Naive thymus-derived CD4-positive, alpha-beta T cell (primary cell): Measurements from ENCODE around the gene LHFPL3. TPM values are rescaled to one million over a fixed set of nuclear protein-coding genes. Genes with fewer than 3 reads are reported as not detected.

Experiments
- ATAC-seq: fragments of 150-1000 bp; cut with Tn5 transposase; 2 replicates; pipeline ENCODE4 v1.10.0; 2021; ENCODE audit warnings: mild to moderate bottlenecking, moderate library complexity
- CTCF ChIA-PET: fragments of 350-600 bp; sonication (Branson Sonifier 250); formaldehyde crosslinking; loops from one replicate; lab custom pipeline; 2021; ENCODE audit warnings: antibody characterized with exemption; lab: Charles Lee
- POLR2A ChIA-PET: fragments of 350-600 bp; sonication (Branson Sonifier 250); formaldehyde crosslinking; loops from one replicate; lab custom pipeline; 2021; ENCODE audit warnings: antibody characterized with exemption, inconsistent platforms; lab: Charles Lee
- DNase-seq, 9 donors: peaks; one replicate each; pipeline versions ENCODE4 v3.0.0 to v3.0.0-alpha.2; 2020 to 2022; ENCODE audit warnings: mixed read lengths in 1 of 9
- H3K27ac ChIP-seq: one replicate; pipeline ENCODE4 v1.7.0; 2013; ENCODE audit warnings: mild to moderate bottlenecking, low read depth, low read length, moderate library complexity
- H3K27me3 ChIP-seq, 2 donors: one replicate each; pipeline ENCODE4 v1.7.0; 2013; ENCODE audit warnings: low read length in 2 of 2, mild to moderate bottlenecking in 2 of 2, moderate library complexity in 2 of 2; ENCODE audit not compliant: control insufficient read depth in 2 of 2, insufficient read depth in 2 of 2
- H3K36me3 ChIP-seq, 3 experiments: 1 replicate in 2 of 3; 2 replicates in 1 of 3; pipeline ENCODE4 v1.7.0; 2013; ENCODE audit warnings: low read length in 3 of 3, mild to moderate bottlenecking in 3 of 3, moderate library complexity in 1 of 3; ENCODE audit not compliant: insufficient read depth in 3 of 3, control insufficient read depth in 2 of 3
- H3K4me1 ChIP-seq, 2 donors: one replicate each; pipeline ENCODE4 v1.7.0; 2013; ENCODE audit warnings: low read length in 2 of 2, mild to moderate bottlenecking in 2 of 2, moderate library complexity in 1 of 2; ENCODE audit not compliant: control insufficient read depth in 2 of 2, insufficient read depth in 2 of 2
- H3K4me3 ChIP-seq: 2 replicates; pipeline ENCODE4 v1.7.0; 2013; ENCODE audit warnings: mild to moderate bottlenecking, low read length
- H3K9me3 ChIP-seq, 3 experiments: 1 replicate in 2 of 3; 2 replicates in 1 of 3; pipeline ENCODE4 v1.7.0; 2013; ENCODE audit warnings: low read length in 3 of 3; ENCODE audit not compliant: control insufficient read depth in 2 of 3
- H3K27ac Mint-ChIP-seq, 9 donors: one replicate each; pipeline ENCODE4 v1.8.0; 2020 to 2022; ENCODE audit warnings: mixed read lengths in 9 of 9, mild to moderate bottlenecking in 8 of 9, moderate library complexity in 5 of 9, inconsistent platforms in 2 of 9
- H3K27me3 Mint-ChIP-seq, 5 donors: one replicate each; pipeline ENCODE4 v1.8.0; 2021 to 2022; ENCODE audit warnings: mixed read lengths in 5 of 5, mild to moderate bottlenecking in 1 of 5
- H3K36me3 Mint-ChIP-seq, 5 donors: one replicate each; pipeline ENCODE4 v1.8.0; 2020 to 2022; ENCODE audit warnings: mixed read lengths in 5 of 5, mild to moderate bottlenecking in 3 of 5, inconsistent platforms in 1 of 5
- H3K4me1 Mint-ChIP-seq, 7 donors: one replicate each; pipeline ENCODE4 v1.8.0; 2020 to 2022; ENCODE audit warnings: mixed read lengths in 7 of 7, mild to moderate bottlenecking in 3 of 7, inconsistent platforms in 1 of 7
- H3K4me3 Mint-ChIP-seq, 10 donors: one replicate each; pipeline ENCODE4 v1.8.0; 2020 to 2022; ENCODE audit warnings: mild to moderate bottlenecking in 10 of 10, mixed read lengths in 10 of 10, moderate library complexity in 6 of 10, inconsistent platforms in 2 of 10
- H3K9me3 Mint-ChIP-seq, 11 donors: one replicate each; pipeline ENCODE4 v1.8.0; 2020 to 2022; ENCODE audit warnings: mixed read lengths in 11 of 11, mild to moderate bottlenecking in 4 of 11, inconsistent platforms in 1 of 11, moderate library complexity in 1 of 11
- intact Hi-C, 2 donors: fragments of 100-400 bp; cut with micrococcal nuclease; formaldehyde crosslinking; loops; one replicate each; pipeline ENCODE4 v1.15.1; 2023
- polyA plus RNA-seq, 2 donors: library from polyadenylated mRNA; unstranded; fragments of 300-500 nt; fragmentation: Illumina TruSeq; gene quantifications; one replicate each; pipeline ENCODE4 v1.2.3, GENCODE V29; 2021
- total RNA-seq, 6 experiments: library from RNA in 5 of 6; stranded (reverse) in 5 of 6; gene quantifications; 1 replicate in 5 of 6; 2 replicates in 1 of 6; pipeline ENCODE4 v1.2.3 and lab custom pipeline; 2021 to 2026

Gene LHFPL3
- total and polyA plus RNA-seq, 7 experiments from 2014 or later, result not detected

GRCh38 chr7:104328970-104329825 is 795 bp downstream of the LHFPL3 start:
- Histone ChIP-seq H3K27ac (no peak overlapping the region), H3K27me3 (peaks cover 4 to 5% of the 10 kb centered on the region in 2 donors), H3K4me1 (no peaks in the 10 kb centered on the region), H3K4me3 (no peak overlapping the region), H3K36me3 (no peaks in the 10 kb centered on the region), H3K9me3 (no peaks in the 10 kb centered on the region)
- Mint-ChIP-seq H3K9me3 (peaks cover 0 to 2% (median 0%) of the 10 kb centered on the region in 11 donors), H3K27me3 (peaks cover 41 to 71% (median 61%) of the 10 kb centered on the region in 5 donors), H3K27ac (no peak overlapping the region), H3K36me3 (no peaks in the 10 kb centered on the region), H3K4me3 (peak overlapping the region in 8 of 10 donors; percentile 32 to 69 (median 54)), H3K4me1 (peaks cover 9 to 20% (median 12%) of the 10 kb centered on the region in 7 donors)
- DNase-seq (peak in 1 of 9 donors; percentile 21), ATAC-seq (no peak)
- intact Hi-C loops, result no loop called here
- ChIA-PET CTCF (no interaction called here), POLR2A (no interaction called here)

DNA sequence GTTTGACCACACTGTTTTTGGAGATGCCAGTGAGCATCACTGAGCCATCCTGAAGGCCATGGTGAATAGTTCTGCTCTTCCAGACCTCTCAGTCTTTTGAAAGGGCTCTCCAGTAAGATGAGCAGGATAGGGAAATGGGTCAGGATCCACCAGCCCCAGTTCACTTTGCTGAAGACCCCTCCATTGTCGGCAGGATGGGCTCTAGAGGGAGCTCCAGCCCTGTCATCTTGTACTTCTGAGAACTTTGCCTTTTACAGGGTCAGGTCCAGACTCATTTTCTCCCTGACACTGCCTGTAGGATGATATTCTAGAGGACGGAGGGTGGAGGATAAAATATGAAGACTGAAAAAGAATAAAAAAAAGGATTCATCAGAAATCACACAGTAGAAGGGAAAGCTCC is 13.1 kb downstream of the LHFPL3 start:
- intact Hi-C loops, result no loop called here
- POLR2A ChIA-PET, result no interaction called here

DNA sequence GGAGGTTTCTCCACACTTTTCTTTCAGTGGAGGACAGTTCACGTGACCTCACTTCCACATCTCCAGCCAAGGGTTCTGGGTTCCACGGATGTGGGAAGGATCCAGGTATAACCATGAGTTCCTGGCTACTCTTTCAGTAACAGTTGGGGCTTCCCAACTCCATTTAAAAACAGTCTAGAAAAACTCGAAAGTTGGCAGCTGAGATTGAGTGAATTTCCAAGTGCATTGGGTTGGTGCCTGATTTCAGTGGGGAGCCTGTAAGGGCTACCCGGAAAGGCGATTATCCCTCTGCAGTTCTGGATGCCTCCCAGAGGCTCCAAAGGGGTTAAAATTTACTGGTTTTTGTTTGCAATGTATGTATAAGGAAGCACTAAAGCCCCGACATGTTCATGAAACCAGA is 24.3 kb downstream of the LHFPL3 start:
- H3K9me3 Mint-ChIP-seq, result peaks cover 0 to 2% (median 0%) of the 10 kb centered on the region in 11 donors
- Histone ChIP-seq H3K36me3 (no peaks in the 10 kb centered on the region), H3K4me1 (no peaks in the 10 kb centered on the region), H3K9me3 (no peaks in the 10 kb centered on the region), H3K27ac (no peak overlapping the region), H3K27me3 (no peaks in the 10 kb centered on the region), H3K4me3 (no peak overlapping the region)
- H3K4me3 Mint-ChIP-seq, result no peak overlapping the region
- intact Hi-C loops, result no loop called here
- no peak overlapping the region for H3K27ac Mint-ChIP-seq
- POLR2A ChIA-PET, result no interaction called here
- H3K36me3 Mint-ChIP-seq, result no peaks in the 10 kb centered on the region
- ATAC-seq (no peak), DNase-seq (no peak)
- H3K27me3 Mint-ChIP-seq, result peaks cover 0 to 14% (median under 1%) of the 10 kb centered on the region in 5 donors
- CTCF ChIA-PET, result no interaction called here
- H3K4me1 Mint-ChIP-seq, result peaks cover 0 to 2% (median 0%) of the 10 kb centered on the region in 7 donors

More for the DNA sequence above, 13.1 kb downstream of the LHFPL3 start:
- CTCF ChIA-PET, result no interaction called here
- Mint-ChIP-seq H3K4me1 (no peaks in the 10 kb centered on the region), H3K4me3 (no peak overlapping the region), H3K27ac (no peak overlapping the region), H3K27me3 (peaks cover 0 to 12% (median 9%) of the 10 kb centered on the region in 5 donors), H3K36me3 (no peaks in the 10 kb centered on the region), H3K9me3 (peaks cover 0 to 2% (median 0%) of the 10 kb centered on the region in 11 donors)
- Histone ChIP-seq H3K36me3 (no peaks in the 10 kb centered on the region), H3K9me3 (no peaks in the 10 kb centered on the region), H3K27ac (no peak overlapping the region), H3K4me3 (no peak overlapping the region), H3K4me1 (no peaks in the 10 kb centered on the region), H3K27me3 (no peaks in the 10 kb centered on the region)
- ATAC-seq (no peak), DNase-seq (no peak)

- Histone ChIP-seq H3K36me3 (no peaks in the 10 kb centered on the region), H3K27ac (no peak overlapping the region), H3K9me3 (no peaks in the 10 kb centered on the region), H3K4me1 (no peaks in the 10 kb centered on the region), H3K4me3 (no peak overlapping the region), H3K27me3 (no peaks in the 10 kb centered on the region)
- Mint-ChIP-seq H3K36me3 (no peaks in the 10 kb centered on the region), H3K9me3 (peaks cover 0 to 4% (median 0%) of the 10 kb centered on the region in 11 donors), H3K4me3 (no peak overlapping the region), H3K4me1 (peaks cover 0 to 3% (median 0%) of the 10 kb centered on the region in 7 donors), H3K27ac (no peak overlapping the region), H3K27me3 (peaks cover 0 to 28% (median 14%) of the 10 kb centered on the region in 5 donors)
- ATAC-seq, result no peak
- intact Hi-C loops, result no loop called here
- CTCF ChIA-PET, result no interaction called here
- no peak for DNase-seq
- POLR2A ChIA-PET, result no interaction called here
Measured at GRCh38 chr7:104357166-104357565, 28.8 kb downstream of the LHFPL3 start.

GRCh38 chr7:104358446-104359132 is 30.2 kb downstream of the LHFPL3 start:
- intact Hi-C loops, result no loop called here
- no peak overlapping the region for H3K4me3 ChIP-seq
- peaks cover 3 to 27% (median 9%) of the 10 kb centered on the region in 5 donors for H3K27me3 Mint-ChIP-seq

GRCh38 chr7:104362756-104363155 is 34.4 kb downstream of the LHFPL3 start:
- H3K27me3 Mint-ChIP-seq, result peaks cover 5 to 24% (median 8%) of the 10 kb centered on the region in 5 donors
- ChIA-PET POLR2A (no interaction called here), CTCF (no interaction called here)
- no peak overlapping the region for H3K4me3 Mint-ChIP-seq
- no peak for ATAC-seq
- intact Hi-C loops, result no loop called here
- Histone ChIP-seq H3K4me3 (no peak overlapping the region), H3K27ac (no peak overlapping the region), H3K9me3 (no peaks in the 10 kb centered on the region), H3K27me3 (no peaks in the 10 kb centered on the region), H3K36me3 (no peaks in the 10 kb centered on the region), H3K4me1 (no peaks in the 10 kb centered on the region)
- no peak overlapping the region for H3K27ac Mint-ChIP-seq
- no peak for DNase-seq
- H3K9me3 Mint-ChIP-seq, result peaks cover 0 to 7% (median 1%) of the 10 kb centered on the region in 11 donors
- H3K36me3 Mint-ChIP-seq, result no peaks in the 10 kb centered on the region
- peaks cover 0 to 2% (median 0%) of the 10 kb centered on the region in 7 donors for H3K4me1 Mint-ChIP-seq

More at GRCh38 chr7:104358446-104359132, 30.2 kb downstream of the LHFPL3 start:
- Histone ChIP-seq H3K27me3 (no peaks in the 10 kb centered on the region), H3K27ac (no peak overlapping the region), H3K36me3 (no peaks in the 10 kb centered on the region), H3K9me3 (no peaks in the 10 kb centered on the region), H3K4me1 (no peaks in the 10 kb centered on the region)
- ChIA-PET POLR2A (no interaction called here), CTCF (no interaction called here)
- Mint-ChIP-seq H3K4me1 (peaks cover 0 to 3% (median 0%) of the 10 kb centered on the region in 7 donors), H3K27ac (no peak overlapping the region), H3K36me3 (no peaks in the 10 kb centered on the region), H3K9me3 (peaks cover 0 to 4% (median 0%) of the 10 kb centered on the region in 11 donors), H3K4me3 (no peak overlapping the region)
- DNase-seq, result no peak
- ATAC-seq, result no peak
